H9 (cell line): ENCODE results near the gene PLEKHA5. TPM values are rescaled to one million over a fixed set of nuclear protein-coding genes. Genes with fewer than 3 reads are reported as not detected.

Experiments
- DNase-seq: peaks from one replicate; pipeline ENCODE4 v3.0.0-alpha.2; 2017
- H2AFZ ChIP-seq: one replicate; pipeline ENCODE4 v1.6.1; 2013; ENCODE audit warnings: mild to moderate bottlenecking, low read length, control low read depth, moderate library complexity
- H2AK5ac ChIP-seq: 2 replicates; pipeline ENCODE4 v1.6.1; 2013; ENCODE audit warnings: low read length, control low read depth, mixed read lengths; ENCODE audit not compliant: insufficient read length
- H2BK120ac ChIP-seq: one replicate; pipeline ENCODE4 v1.6.1; 2013; ENCODE audit warnings: low read depth, mild to moderate bottlenecking, low read length, control low read depth, inconsistent platforms; ENCODE audit not compliant: poor library complexity, severe bottlenecking
- H2BK12ac ChIP-seq: 2 replicates; pipeline ENCODE4 v1.6.1; 2013; ENCODE audit warnings: low read length, control low read depth, mixed read lengths, low read depth; ENCODE audit not compliant: insufficient read length
- H2BK15ac ChIP-seq: 2 replicates; pipeline ENCODE4 v1.6.1; 2013; ENCODE audit warnings: low read depth, low read length, control low read depth
- H2BK20ac ChIP-seq: one replicate; pipeline ENCODE4 v1.6.1; 2013; ENCODE audit warnings: low read depth, mild to moderate bottlenecking, low read length, control low read depth, inconsistent platforms; ENCODE audit not compliant: poor library complexity, severe bottlenecking
- H2BK5ac ChIP-seq: 2 replicates; pipeline ENCODE4 v1.6.1; 2013; ENCODE audit warnings: low read length, control low read depth, mixed read lengths; ENCODE audit not compliant: insufficient read length
- H3K14ac ChIP-seq: 2 replicates; pipeline ENCODE4 v1.6.1; 2013; ENCODE audit warnings: low read length, control low read depth; ENCODE audit not compliant: insufficient read depth
- H3K18ac ChIP-seq: 2 replicates; pipeline ENCODE4 v1.6.1; 2013; ENCODE audit warnings: low read depth, mild to moderate bottlenecking, mixed read lengths, low read length, control low read depth; ENCODE audit not compliant: insufficient read length
- H3K23ac ChIP-seq: 2 replicates; pipeline ENCODE4 v1.6.1; 2013; ENCODE audit warnings: low read length, control low read depth, mixed read lengths, low read depth; ENCODE audit not compliant: insufficient read length
- H3K23me2 ChIP-seq: 2 replicates; pipeline ENCODE4 v1.6.1; 2013; ENCODE audit warnings: low read depth, mild to moderate bottlenecking, mixed read lengths, low read length, control low read depth; ENCODE audit not compliant: insufficient read length, poor library complexity, severe bottlenecking
- H3K27ac ChIP-seq: 2 replicates; pipeline ENCODE4 v1.5.1; 2013; ENCODE audit warnings: low read length, control low read depth, mixed read lengths, low read depth; ENCODE audit not compliant: insufficient read length
- H3K27me3 ChIP-seq: 2 replicates; pipeline ENCODE4 v1.6.1; 2013; ENCODE audit warnings: low read length, control low read depth, inconsistent platforms; ENCODE audit not compliant: insufficient read depth
- H3K4ac ChIP-seq: 2 replicates; pipeline ENCODE4 v1.6.1; 2013; ENCODE audit warnings: low read depth, mild to moderate bottlenecking, control low read depth, inconsistent platforms, low read length, moderate library complexity
- H3K4me1 ChIP-seq: 2 replicates; pipeline ENCODE4 v1.6.1; 2013; ENCODE audit warnings: low read length, control low read depth, inconsistent platforms; ENCODE audit not compliant: insufficient read depth
- H3K4me2 ChIP-seq: 2 replicates; pipeline ENCODE4 v1.6.1; 2013; ENCODE audit warnings: low read length, control low read depth, mixed read lengths; ENCODE audit not compliant: insufficient read length, insufficient read depth
- H3K56ac ChIP-seq: 2 replicates; pipeline ENCODE4 v1.6.1; 2013; ENCODE audit warnings: low read depth, mild to moderate bottlenecking, mixed read lengths, low read length, control low read depth; ENCODE audit not compliant: insufficient read length
- H3K79me1 ChIP-seq: 2 replicates; pipeline ENCODE4 v1.6.1; 2013; ENCODE audit warnings: low read depth, mild to moderate bottlenecking, moderate library complexity, low read length, control low read depth, inconsistent platforms; ENCODE audit not compliant: insufficient read depth, poor library complexity, severe bottlenecking
- H3K79me2 ChIP-seq: 2 replicates; pipeline ENCODE4 v1.6.1; 2013; ENCODE audit warnings: low read length, control low read depth, inconsistent platforms; ENCODE audit not compliant: insufficient read depth
- H3K9ac ChIP-seq: 2 replicates; pipeline ENCODE4 v1.6.1; 2013; ENCODE audit warnings: low read length, control low read depth, mixed read lengths; ENCODE audit not compliant: insufficient read length; ENCODE audit errors: extremely low read depth
- H3K9me3 ChIP-seq: one replicate; pipeline ENCODE4 v1.6.1; 2013; ENCODE audit warnings: low read depth, low read length, inconsistent platforms; ENCODE audit not compliant: control insufficient read depth
- H3T11ph ChIP-seq: one replicate; pipeline ENCODE4 v1.6.1; 2013; ENCODE audit warnings: mild to moderate bottlenecking, low read length, control low read depth, inconsistent platforms
- H4K20me1 ChIP-seq: one replicate; pipeline ENCODE4 v1.6.1; 2013; ENCODE audit not compliant: control insufficient read depth, insufficient read length, insufficient read depth
- H4K5ac ChIP-seq: 2 replicates; pipeline ENCODE4 v1.6.1; 2013; ENCODE audit warnings: low read depth, mild to moderate bottlenecking, mixed read lengths, low read length, control low read depth; ENCODE audit not compliant: insufficient read length
- H4K8ac ChIP-seq: replicated peaks from 2 replicates; pipeline ENCODE4 v1.6.1; 2013; ENCODE audit warnings: low read length, control low read depth, mixed read lengths, low read depth; ENCODE audit not compliant: insufficient read length
- H4K91ac ChIP-seq: 2 replicates; pipeline ENCODE4 v1.6.1; 2013; ENCODE audit warnings: low read depth, mild to moderate bottlenecking, moderate library complexity, mixed read lengths, low read length, control low read depth; ENCODE audit not compliant: insufficient read length
- H3K27ac Mint-ChIP-seq, 3 experiments: 2 replicates in 2 of 3; 3 replicates in 1 of 3; pipeline ENCODE4 v1.8.0; 2020 to 2021; ENCODE audit warnings: mixed read lengths in 3 of 3, mild to moderate bottlenecking in 1 of 3, moderate library complexity in 1 of 3
- H3K27me3 Mint-ChIP-seq: 2 replicates; pipeline ENCODE4 v1.8.0; 2021; ENCODE audit warnings: low read depth, mild to moderate bottlenecking, moderate library complexity, mixed read lengths
- H3K36me3 Mint-ChIP-seq, 3 experiments: 2 replicates in 2 of 3; 3 replicates in 1 of 3; pipeline ENCODE4 v1.8.0; 2020 to 2021; ENCODE audit warnings: low read depth in 3 of 3, mixed read lengths in 3 of 3; ENCODE audit not compliant: insufficient read depth in 1 of 3
- H3K4me1 Mint-ChIP-seq, 2 experiments: 2 replicates each; pipeline ENCODE4 v1.8.0; 2020; ENCODE audit warnings: mixed read lengths in 2 of 2
- H3K4me3 Mint-ChIP-seq, 2 experiments: 2 replicates in 1 of 2; 3 replicates in 1 of 2; pipeline ENCODE4 v1.8.0; 2020 to 2021; ENCODE audit warnings: mild to moderate bottlenecking in 2 of 2, mixed read lengths in 2 of 2, moderate library complexity in 1 of 2
- H3K9me3 Mint-ChIP-seq, 2 experiments: 2 replicates in 1 of 2; 3 replicates in 1 of 2; pipeline ENCODE4 v1.8.0; 2020; ENCODE audit warnings: mild to moderate bottlenecking in 2 of 2, mixed read lengths in 2 of 2, moderate library complexity in 1 of 2
- CTCF ChIP-seq: fragments of 200-600 bp; sonication (generic); conservative IDR thresholded peaks from 3 replicates; pipeline ENCODE4 v1.8.0; 2021; ENCODE audit warnings: antibody characterized with exemption, mild to moderate bottlenecking
- WGBS: extraction: QIAGEN DNeasy Blood & Tissue Kit; methylation state at CpG from one replicate; pipeline ENCODE4 v1.1.7; 2013; ENCODE audit warnings: missing lambda C conversion rate, low lambda C conversion rate, mixed read lengths; ENCODE audit not compliant: insufficient read length; ENCODE audit errors: extremely low coverage; 5-methylcytosine and 5-hydroxymethylcytosine counted together
- total RNA-seq: library from RNA; stranded (reverse); gene quantifications from 2 replicates; pipeline ENCODE4 v1.2.1, GENCODE V29; 2021

PLEKHA5 gene
- total RNA-seq, 1 experiment from 2014 or later: 86.7 TPM

- WGBS: no CpG with 5 or more reads among the region's 2 CpGs
- no peak overlapping the region for H4K8ac ChIP-seq
Observed at GRCh38 chr12:19351346-19351745, 221.8 kb downstream of the PLEKHA5 start.

More at GRCh38 chr12:19351346-19351745, 221.8 kb downstream of the PLEKHA5 start:
- H3K23ac ChIP-seq: no peak overlapping the region
- H2BK20ac ChIP-seq: no peak overlapping the region
- no peaks in the 10 kb centered on the region for H3K9me3 ChIP-seq
- no peak overlapping the region for H2BK15ac ChIP-seq
- no peak for DNase-seq
- no peak overlapping the region for H2BK120ac ChIP-seq
- no peak overlapping the region for H4K91ac ChIP-seq
- H3T11ph ChIP-seq: no peak overlapping the region
- no peak overlapping the region for H3K4me3 Mint-ChIP-seq
- H3K23me2 ChIP-seq: no peaks in the 10 kb centered on the region
- no peak overlapping the region for H4K5ac ChIP-seq
- no peak overlapping the region for H3K27ac ChIP-seq
- H2BK5ac ChIP-seq: no peak overlapping the region
- H3K27me3 ChIP-seq: no peaks in the 10 kb centered on the region
- H3K4me1 ChIP-seq: no peaks in the 10 kb centered on the region
- peaks cover 0 to 3% of the 10 kb centered on the region in 2 experiments; a peak in 2 of 5 replicates for H3K9me3 Mint-ChIP-seq
- H3K27ac Mint-ChIP-seq: no peak overlapping the region; a peak in 1 of 7 replicates
- no peak for TF ChIP-seq CTCF
- H3K9ac ChIP-seq: no peak overlapping the region
- no peaks in the 10 kb centered on the region for H3K4me1 Mint-ChIP-seq
- H3K79me1 ChIP-seq: no peaks in the 10 kb centered on the region
- H3K18ac ChIP-seq: no peak overlapping the region
- H2BK12ac ChIP-seq: no peak overlapping the region
- H3K4me2 ChIP-seq: no peak overlapping the region
- no peak overlapping the region for H3K56ac ChIP-seq
- no peak overlapping the region for H3K14ac ChIP-seq
- H3K4ac ChIP-seq: no peak overlapping the region
- H4K20me1 ChIP-seq: no peaks in the 10 kb centered on the region
- no peaks in the 10 kb centered on the region for H3K79me2 ChIP-seq
- peaks cover 49 to 87% (median 78%) of the 10 kb centered on the region in 3 experiments for H3K36me3 Mint-ChIP-seq
- no peaks in the 10 kb centered on the region for H3K27me3 Mint-ChIP-seq
- no peak overlapping the region for H2AK5ac ChIP-seq
- no peak overlapping the region for H2AFZ ChIP-seq
